ENCODE results near the gene AUP1.

- TF ChIP-seq CSDC2 (CRISPR knock-in tag; IDR thresholded peaks at IDR 0.05), result no peak
- no peak for TF ChIP-seq ESRRG (CRISPR knock-in tag; IDR thresholded peaks at IDR 0.05)
- TF ChIP-seq PATZ1 (CRISPR knock-in tag; IDR thresholded peaks at IDR 0.05; ENCODE audit: borderline replicate concordance), result no peak
- no peak for TF ChIP-seq ARNTL (CRISPR knock-in tag; IDR thresholded peaks at IDR 0.05; ENCODE audit: borderline replicate concordance, low read depth)
- no peak for TF ChIP-seq ZFP30 (CRISPR knock-in tag; IDR thresholded peaks at IDR 0.05)
- no peak for TF ChIP-seq ZFP3 (CRISPR knock-in tag; IDR thresholded peaks at IDR 0.05)
- no peak for TF ChIP-seq BACH2 (CRISPR knock-in tag; IDR thresholded peaks at IDR 0.05; ENCODE audit: borderline replicate concordance)
- no peak for TF ChIP-seq CREB5 (CRISPR knock-in tag; IDR thresholded peaks at IDR 0.05; ENCODE audit: low read depth)
- TF ChIP-seq ZNF8 (CRISPR knock-in tag; IDR thresholded peaks at IDR 0.05), result no peak
Observed at GRCh38 chr2:74499267-74499939, 30.1 kb downstream of the AUP1 start, which contains the start of gene LBX2.

Measured in SK-N-SH treated with all-trans-retinoic acid at 6 μM for 48 hours (cell line).